OCI-LY1 (cell line): Measurements from ENCODE around the gene TNPO3.

Source experiments
- CTCF ChIP-seq: fragments of 200-600 bp; sonication (generic), shearing (Covaris generic); IDR thresholded peaks from 2 replicates; pipeline ENCODE4 v1.5.1; 2017; ENCODE audit warnings: mild to moderate bottlenecking, antibody characterized with exemption, low read length, moderate library complexity, mixed read lengths
- EZH2 ChIP-seq: fragments of 200-600 bp; sonication (generic), shearing (Covaris generic); IDR thresholded peaks from 2 replicates; pipeline ENCODE4 v1.8.0; 2017; ENCODE audit warnings: borderline replicate concordance, mixed run types, mild to moderate bottlenecking, antibody characterized with exemption, low read length, moderate library complexity, mixed read lengths

GRCh38 chr7:128955981-128956380, 98.9 kb downstream of the TNPO3 start:
- TF ChIP-seq CTCF (no peak), EZH2 (no peak)
